Mammary epithelial cell (primary cell): Measurements from ENCODE around the gene PROK1.

Experiments used
- CTCF ChIP-seq, 2 donors: IDR thresholded peaks in 1 of 2; conservative IDR thresholded peaks in 1 of 2; 2 replicates each; pipeline ENCODE4 v1.5.1; 2011 to 2012; ENCODE audit warnings: inconsistent platforms in 2 of 2, low read length in 2 of 2, mild to moderate bottlenecking in 2 of 2, control low read depth in 1 of 2, low read depth in 1 of 2; ENCODE audit not compliant: insufficient read depth in 1 of 2; ENCODE audit errors: extremely low read depth in 1 of 2
- EZH2 ChIP-seq: IDR thresholded peaks from 2 replicates; pipeline ENCODE4 v1.6.1; 2012; ENCODE audit warnings: low read length, inconsistent platforms, borderline replicate concordance

- no peak for TF ChIP-seq CTCF (conservative IDR thresholded peaks at IDR 0.05 in 1 of 2, IDR thresholded peaks at IDR 0.05 in 1 of 2; ENCODE audit: extremely low read depth in 1 of 2, insufficient read depth in 1 of 2, low read depth in 1 of 2, low read length in 2 of 2)
- TF ChIP-seq EZH2 = no peak
Measured at GRCh38 chr1:110457206-110457605, 6.3 kb downstream of the PROK1 start.
